HepG2 (cell line): Measurements from ENCODE around the gene AGBL3. TPM values are rescaled to one million over a fixed set of nuclear protein-coding genes. Genes with fewer than 3 reads are reported as not detected.

Experiments
- ATAC-seq: fragments of 200-7000 bp; cut with Tn5 transposase; 3 replicates; pipeline ENCODE4 v1.9.1; 2020; ENCODE audit warnings: mild to moderate bottlenecking, moderate library complexity
- BruUV-seq: library from RNA; stranded (reverse); fragments of 400-500 nt; replicated peaks from 2 replicates; lab custom pipeline; 2021; lab: Mats Ljungman, UMichigan
- CTCF ChIA-PET: fragments of 300-600 bp; formaldehyde crosslinking; extraction: SDS; loops from one replicate; lab custom pipeline; 2021; ENCODE audit warnings: low total read pairs, inconsistent platforms, low intra/inter-chr PET ratio; lab: Yijun Ruan, JAX
- POLR2A ChIA-PET: fragments of 350-600 bp; sonication (Branson Sonifier 250); formaldehyde crosslinking; loops from one replicate; lab custom pipeline; 2020; ENCODE audit warnings: antibody characterized with exemption, inconsistent platforms; lab: Yijun Ruan, JAX
- DNase-seq: peaks from one replicate; pipeline ENCODE4 v3.0.0-alpha.2; 2015; ENCODE audit warnings: low spot score
- FAIRE-seq: peaks from 3 replicates; lab custom pipeline; 2011; peaks lifted over from hg19 to GRCh38; lab: Jason Lieb, UNC
- H2AFZ ChIP-seq: one replicate; pipeline ENCODE4 v1.6.1; 2011; ENCODE audit warnings: low read length, inconsistent platforms
- H3K27ac ChIP-seq: fragments of 300-600 bp; 3 replicates; pipeline ENCODE4 v1.8.0; 2011; ENCODE audit warnings: mixed run types, mild to moderate bottlenecking, mixed read lengths, low read length, inconsistent platforms; ENCODE audit not compliant: insufficient read depth; ENCODE audit errors: extremely low read length
- H3K27me3 ChIP-seq, 2 experiments: fragments of 200-600 bp in 1 of 2; 2 replicates in 1 of 2; 3 replicates in 1 of 2; pipeline versions ENCODE4 v1.6.0 to v1.8.0; 2011; ENCODE audit warnings: low read length in 2 of 2, mild to moderate bottlenecking in 2 of 2, moderate library complexity in 2 of 2, inconsistent platforms in 1 of 2; ENCODE audit not compliant: insufficient read depth in 2 of 2, control insufficient read depth in 1 of 2
- H3K36me3 ChIP-seq, 2 experiments: fragments of 200-600 bp in 1 of 2; replicated peaks in 1 of 2; 2 replicates in 1 of 2; 3 replicates in 1 of 2; pipeline versions ENCODE4 v1.5.1 to v1.8.0; 2011; ENCODE audit warnings: low read length in 2 of 2, inconsistent platforms in 1 of 2; ENCODE audit not compliant: insufficient read depth in 2 of 2, control insufficient read depth in 1 of 2
- H3K4me1 ChIP-seq: 2 replicates; pipeline ENCODE4 v1.5.1; 2012; ENCODE audit warnings: low read length, inconsistent platforms; ENCODE audit not compliant: insufficient read depth
- H3K4me2 ChIP-seq: 2 replicates; pipeline ENCODE4 v1.6.0; 2011; ENCODE audit warnings: low read depth, low read length, inconsistent platforms
- H3K4me3 ChIP-seq, 3 experiments: fragments of 200-600 bp in 1 of 3; sonication (generic), shearing (Covaris generic) in 1 of 3; replicated peaks in 1 of 3; 2 replicates each; pipeline ENCODE4 v1.5.1; 2011 to 2016; ENCODE audit warnings: low read length in 3 of 3, inconsistent platforms in 2 of 3, low read depth in 2 of 3, mild to moderate bottlenecking in 2 of 3, control low read depth in 1 of 3, mixed read lengths in 1 of 3; ENCODE audit not compliant: insufficient read depth in 1 of 3
- H3K79me2 ChIP-seq: one replicate; pipeline ENCODE4 v1.6.1; 2011; ENCODE audit warnings: low read length, inconsistent platforms; ENCODE audit not compliant: insufficient read depth
- H3K9ac ChIP-seq: 2 replicates; pipeline ENCODE4 v1.6.0; 2011; ENCODE audit warnings: mild to moderate bottlenecking, low read depth, low read length, inconsistent platforms; ENCODE audit not compliant: insufficient read depth
- H3K9me3 ChIP-seq: 2 replicates; pipeline ENCODE4 v1.5.1; 2012; ENCODE audit warnings: mild to moderate bottlenecking, low read length
- H4K20me1 ChIP-seq: 2 replicates; pipeline ENCODE4 v1.6.0; 2011; ENCODE audit warnings: inconsistent platforms, mild to moderate bottlenecking, low read length, moderate library complexity; ENCODE audit not compliant: insufficient read depth
- ARID3A ChIP-seq: IDR thresholded peaks from 2 replicates; pipeline ENCODE4 v1.6.1; 2012; ENCODE audit warnings: low read depth, low read length, improper control_type of control experiment
- BCL6 ChIP-seq: IDR thresholded peaks from 2 replicates; pipeline ENCODE4 v1.6.1; 2016; ENCODE audit warnings: missing genetic modification reagents, missing compliant biosample characterization
- CBX5 ChIP-seq: sonication (generic); formaldehyde crosslinking; IDR thresholded peaks from 2 replicates; pipeline ENCODE4 v1.4.0; 2020; ENCODE audit warnings: missing genetic modification reagents, borderline replicate concordance
- CSRNP2 ChIP-seq: sonication (generic); formaldehyde crosslinking; conservative IDR thresholded peaks from 2 replicates; pipeline ENCODE4 v1.8.0; 2022; ENCODE audit warnings: low read depth, missing genetic modification reagents
- FOXO4 ChIP-seq: sonication (generic); formaldehyde crosslinking; conservative IDR thresholded peaks from 2 replicates; pipeline ENCODE4 v1.8.1; 2023; ENCODE audit warnings: missing genetic modification reagents
- IKZF1 ChIP-seq: fragments of 450-650 bp; IDR thresholded peaks from 2 replicates; pipeline ENCODE4 v1.7.1; 2016
- KLF12 ChIP-seq: sonication (generic); formaldehyde crosslinking; IDR thresholded peaks from 2 replicates; pipeline ENCODE4 v1.4.0; 2020; ENCODE audit warnings: missing genetic modification reagents, borderline replicate concordance
- MTF1 ChIP-seq: sonication (generic); formaldehyde crosslinking; IDR thresholded peaks from 2 replicates; pipeline ENCODE4 v1.5.0; 2020; ENCODE audit warnings: missing genetic modification reagents
- NBN ChIP-seq: fragments of 450-650 bp; conservative IDR thresholded peaks from 2 replicates; pipeline ENCODE4 v1.6.1; 2017
- NR2C2 ChIP-seq: sonication (generic); formaldehyde crosslinking; IDR thresholded peaks from 2 replicates; pipeline ENCODE4 v1.4.0; 2020; ENCODE audit warnings: missing genetic modification reagents, mild to moderate bottlenecking, moderate library complexity, borderline replicate concordance
- PRDM4 ChIP-seq: sonication (generic); formaldehyde crosslinking; IDR thresholded peaks from 2 replicates; pipeline ENCODE4 v1.9.0; 2021; ENCODE audit warnings: missing genetic modification reagents, borderline replicate concordance
- TFE3 ChIP-seq: IDR thresholded peaks from 2 replicates; pipeline ENCODE4 v1.6.1; 2016
- U2AF2 ChIP-seq: fragments of 200-400 bp; formaldehyde crosslinking; IDR thresholded peaks from 2 replicates; pipeline ENCODE4 v1.6.1; 2017; ENCODE audit warnings: low read depth, mild to moderate bottlenecking, low read length
- ZNF263 ChIP-seq: sonication (generic); formaldehyde crosslinking; IDR thresholded peaks from 2 replicates; pipeline ENCODE4 v1.4.0; 2020; ENCODE audit warnings: missing genetic modification reagents
- ZNF460 ChIP-seq: sonication (generic); formaldehyde crosslinking; IDR thresholded peaks from 2 replicates; pipeline ENCODE4 v1.5.1; 2020; ENCODE audit warnings: missing genetic modification reagents, mild to moderate bottlenecking, borderline replicate concordance
- ZNF644 ChIP-seq: IDR thresholded peaks from 2 replicates; pipeline ENCODE4 v1.6.1; 2016; ENCODE audit warnings: low read depth
- WGBS: methylation state at CpG from one replicate; pipeline ENCODE4 v1.1.6; 2017; ENCODE audit warnings: low lambda C conversion rate; 5-methylcytosine and 5-hydroxymethylcytosine counted together
- in situ Hi-C: cut with HindIII; loops from 2 replicates; pipeline ENCODE4 v1.10.0; 2017; ENCODE audit warnings: low pct_unique_long_range_greater_than_20kb; ENCODE audit not compliant: extremely low pct_ligation_motif_present
- intact Hi-C: fragments of 100-400 bp; cut with micrococcal nuclease; formaldehyde crosslinking; loops from one replicate; pipeline ENCODE4 v1.10.0; 2022; ENCODE audit not compliant: unreplicated experiment
- polyA plus RNA-seq, 8 experiments: library from polyadenylated mRNA; depleted of rRNA in 3 of 8; stranded (reverse) in 7 of 8; unstranded in 1 of 8; fragments of >200 nt; fragmentation: Illumina TruSeq in 4 of 8; extraction: Trizol in 4 of 8; gene quantifications; 2 replicates each; pipeline versions ENCODE4 v1.2.1 to v1.2.3, GENCODE V29; 2011 to 2016; ENCODE audit warnings: low read depth in 4 of 8, missing spikeins in 1 of 8, mixed read lengths in 1 of 8; ENCODE audit not compliant: insufficient read depth in 1 of 8
- total RNA-seq, 5 experiments: library from RNA; depleted of rRNA; stranded (reverse); fragments of >200 nt; fragmentation: Illumina TruSeq; extraction: Trizol; gene quantifications; 2 replicates each; pipeline ENCODE4 v1.2.3, GENCODE V29; 2016; ENCODE audit warnings: low read depth in 1 of 5

The AGBL3 gene
- total and polyA plus RNA-seq, 2 of the 13 experiments (the other 11 are each of a cell fraction or from before 2014, with no cell fraction given) = 2.2 to 7.2 TPM

- FAIRE-seq (no peak), DNase-seq (no peak), ATAC-seq (no peak)
- no peaks in the 10 kb centered on the region; the same call in 1 of the 2 replicates for H3K9me3 ChIP-seq
- H3K9ac ChIP-seq = no peak overlapping the region
- no TSS peak for BruUV-seq
- H3K27ac ChIP-seq = no peak overlapping the region
- H4K20me1 ChIP-seq = no peaks in the 10 kb centered on the region
- intact Hi-C loops (no loop called here), in situ Hi-C loops (no loop called here)
- no peaks in the 10 kb centered on the region for H3K27me3 ChIP-seq
- CTCF ChIA-PET = no interaction called here
- no peaks in the 10 kb centered on the region for H3K79me2 ChIP-seq
- 60% methylated on average over 3 of the region's 3 CpGs for WGBS
- H3K4me3 ChIP-seq = no peak overlapping the region
- H3K36me3 ChIP-seq = no peaks in the 10 kb centered on the region
- POLR2A ChIA-PET = no interaction called here
- H3K4me1 ChIP-seq = no peaks in the 10 kb centered on the region
- no peak overlapping the region for H2AFZ ChIP-seq
- no peak overlapping the region for H3K4me2 ChIP-seq
- TF ChIP-seq ZNF460 (CRISPR knock-in tag) (no peak), U2AF2 (no peak), ARID3A (no peak), BCL6 (CRISPR knock-in tag) (no peak), CBX5 (CRISPR knock-in tag) (no peak), NBN (no peak), FOXO4 (CRISPR knock-in tag) (no peak), NR2C2 (CRISPR knock-in tag) (no peak), PRDM4 (no peak), CSRNP2 (CRISPR knock-in tag) (no peak), IKZF1 (no peak), ZNF644 (CRISPR knock-in tag) (no peak), MTF1 (CRISPR knock-in tag) (no peak), ZNF263 (CRISPR knock-in tag) (no peak), KLF12 (CRISPR knock-in tag) (no peak), TFE3 (no peak)
Measured at GRCh38 chr7:135075716-135076115, 89.4 kb downstream of the AGBL3 start.
